ENCODE measurements around the gene PRSS1.
"Not testable (repeated sequence)": the region's sequence is repeated elsewhere in the genome, so short reads cannot be mapped to it uniquely, and the experiment has no call there.

Gene PRSS1

DNA sequence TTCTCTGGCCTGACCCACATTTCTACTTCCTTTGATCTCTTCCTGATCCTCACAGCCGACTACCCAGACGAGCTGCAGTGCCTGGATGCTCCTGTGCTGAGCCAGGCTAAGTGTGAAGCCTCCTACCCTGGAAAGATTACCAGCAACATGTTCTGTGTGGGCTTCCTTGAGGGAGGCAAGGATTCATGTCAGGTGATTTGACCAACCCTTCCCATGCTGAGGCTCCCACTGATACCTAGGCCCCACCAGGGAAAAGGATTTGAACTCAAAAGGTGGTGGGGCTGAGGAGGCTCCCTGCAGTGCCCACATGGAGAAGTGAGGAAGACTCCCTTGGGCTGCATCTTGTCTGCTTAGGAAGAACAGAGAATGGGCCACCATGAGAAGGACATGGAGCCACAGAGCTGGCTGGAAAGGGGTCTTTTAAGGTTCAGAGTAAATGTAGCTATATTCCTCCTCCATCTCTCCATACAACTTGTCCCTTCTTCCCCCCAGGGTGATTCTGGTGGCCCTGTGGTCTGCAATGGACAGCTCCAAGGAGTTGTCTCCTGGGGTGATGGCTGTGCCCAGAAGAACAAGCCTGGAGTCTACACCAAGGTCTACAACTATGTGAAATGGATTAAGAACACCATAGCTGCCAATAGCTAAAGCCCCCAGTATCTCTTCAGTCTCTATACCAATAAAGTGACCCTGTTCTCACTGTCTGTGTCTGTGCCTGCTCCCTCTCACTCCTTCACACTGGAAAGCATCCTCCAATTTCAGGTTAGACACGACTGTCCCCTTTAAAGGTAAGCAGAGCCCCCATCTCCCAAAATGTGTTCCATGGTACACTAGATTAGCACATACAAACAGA is 3.3 kb downstream of the PRSS1 start:
- Histone ChIP-seq H3K27me3 (replicated peaks; ENCODE audit: insufficient read depth, low read length) (no peaks in the 10 kb centered on the region), H3K4me3 (ENCODE audit: low read length) (no peak overlapping the region), H3K9me2 (replicated peaks; ENCODE audit: insufficient read depth, low read length) (no peaks in the 10 kb centered on the region), H3K79me2 (ENCODE audit: low read length) (no peaks in the 10 kb centered on the region), H3K4me1 (ENCODE audit: low read length) (no peaks in the 10 kb centered on the region), H3K4me2 (ENCODE audit: low read depth, low read length) (no peak overlapping the region), H4K20me1 (ENCODE audit: insufficient read depth, low read length) (no peaks in the 10 kb centered on the region), H3K9ac (ENCODE audit: low read length) (no peak overlapping the region), H3K36me3 (replicated peaks; ENCODE audit: insufficient read depth, low read length) (no peaks in the 10 kb centered on the region), H3K9me3 (replicated peaks; ENCODE audit: insufficient read depth, low read length) (no peaks in the 10 kb centered on the region), H2AFZ (ENCODE audit: low read length) (no peak overlapping the region), H3K27ac (ENCODE audit: low read length) (no peak overlapping the region), H3F3A (ENCODE audit: insufficient read depth, low read length) (no peaks in the 10 kb centered on the region)
- no peak for DNase-seq
- no peak for TF ChIP-seq EZH2phosphoT487 (IDR thresholded peaks at IDR 0.05; ENCODE audit: low read length)
- TF ChIP-seq, protein P1, sequence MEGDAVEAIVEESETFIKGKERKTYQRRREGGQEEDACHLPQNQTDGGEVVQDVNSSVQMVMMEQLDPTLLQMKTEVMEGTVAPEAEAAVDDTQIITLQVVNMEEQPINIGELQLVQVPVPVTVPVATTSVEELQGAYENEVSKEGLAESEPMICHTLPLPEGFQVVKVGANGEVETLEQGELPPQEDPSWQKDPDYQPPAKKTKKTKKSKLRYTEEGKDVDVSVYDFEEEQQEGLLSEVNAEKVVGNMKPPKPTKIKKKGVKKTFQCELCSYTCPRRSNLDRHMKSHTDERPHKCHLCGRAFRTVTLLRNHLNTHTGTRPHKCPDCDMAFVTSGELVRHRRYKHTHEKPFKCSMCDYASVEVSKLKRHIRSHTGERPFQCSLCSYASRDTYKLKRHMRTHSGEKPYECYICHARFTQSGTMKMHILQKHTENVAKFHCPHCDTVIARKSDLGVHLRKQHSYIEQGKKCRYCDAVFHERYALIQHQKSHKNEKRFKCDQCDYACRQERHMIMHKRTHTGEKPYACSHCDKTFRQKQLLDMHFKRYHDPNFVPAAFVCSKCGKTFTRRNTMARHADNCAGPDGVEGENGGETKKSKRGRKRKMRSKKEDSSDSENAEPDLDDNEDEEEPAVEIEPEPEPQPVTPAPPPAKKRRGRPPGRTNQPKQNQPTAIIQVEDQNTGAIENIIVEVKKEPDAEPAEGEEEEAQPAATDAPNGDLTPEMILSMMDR (IDR thresholded peaks at IDR 0.05; ENCODE audit: low read length), result no peak
- TF ChIP-seq EZH2 (optimal IDR thresholded peaks at IDR 0.05; ENCODE audit: low read depth, low read length), result no peak

DNA sequence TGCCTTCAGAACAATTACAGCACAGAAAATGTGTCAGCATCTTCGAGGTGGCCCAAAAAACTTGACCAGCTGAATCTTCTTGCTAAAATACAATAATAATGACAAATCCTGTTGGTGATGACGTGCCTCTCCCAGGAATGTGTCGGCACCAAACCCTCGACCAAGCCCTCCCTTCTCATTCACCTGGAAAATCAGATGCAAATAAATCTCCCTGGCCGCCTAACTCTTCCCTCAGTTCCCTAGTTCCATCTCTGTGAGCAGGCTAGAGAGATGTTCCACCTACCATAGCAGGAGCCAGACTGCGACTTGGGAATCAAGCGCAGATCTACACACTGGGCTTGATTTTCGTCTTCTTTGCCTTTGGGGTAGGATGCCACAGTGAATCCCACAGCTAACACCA is 4.1 kb downstream of the PRSS1 start:
- DNase-seq, result no peak
- no peaks in the 10 kb centered on the region for H3K9me2 ChIP-seq (replicated peaks; ENCODE audit: insufficient read depth, low read length)
- no peaks in the 10 kb centered on the region for H3K27me3 ChIP-seq (replicated peaks; ENCODE audit: insufficient read depth, low read length)
- H3F3A ChIP-seq (ENCODE audit: insufficient read depth, low read length), result no peaks in the 10 kb centered on the region
- TF ChIP-seq, protein P1 (IDR thresholded peaks at IDR 0.05; ENCODE audit: low read length), result no peak
- TF ChIP-seq EZH2phosphoT487 (IDR thresholded peaks at IDR 0.05; ENCODE audit: low read length), result no peak
- TF ChIP-seq EZH2 (optimal IDR thresholded peaks at IDR 0.05; ENCODE audit: low read depth, low read length), result no peak
- no peaks in the 10 kb centered on the region for H3K9me3 ChIP-seq (replicated peaks; ENCODE audit: insufficient read depth, low read length)
- H3K4me2 ChIP-seq (ENCODE audit: low read depth, low read length), result no peak overlapping the region
- H3K36me3 ChIP-seq (replicated peaks; ENCODE audit: insufficient read depth, low read length), result no peaks in the 10 kb centered on the region
- H3K4me1 ChIP-seq (ENCODE audit: low read length), result no peaks in the 10 kb centered on the region
- no peak overlapping the region for H3K4me3 ChIP-seq (ENCODE audit: low read length)
- H3K9ac ChIP-seq (ENCODE audit: low read length), result no peak overlapping the region
- H2AFZ ChIP-seq (ENCODE audit: low read length), result no peak overlapping the region
- no peak overlapping the region for H3K27ac ChIP-seq (ENCODE audit: low read length)
- H3K79me2 ChIP-seq (ENCODE audit: low read length), result no peaks in the 10 kb centered on the region
- H4K20me1 ChIP-seq (ENCODE audit: insufficient read depth, low read length), result no peaks in the 10 kb centered on the region

DNA sequence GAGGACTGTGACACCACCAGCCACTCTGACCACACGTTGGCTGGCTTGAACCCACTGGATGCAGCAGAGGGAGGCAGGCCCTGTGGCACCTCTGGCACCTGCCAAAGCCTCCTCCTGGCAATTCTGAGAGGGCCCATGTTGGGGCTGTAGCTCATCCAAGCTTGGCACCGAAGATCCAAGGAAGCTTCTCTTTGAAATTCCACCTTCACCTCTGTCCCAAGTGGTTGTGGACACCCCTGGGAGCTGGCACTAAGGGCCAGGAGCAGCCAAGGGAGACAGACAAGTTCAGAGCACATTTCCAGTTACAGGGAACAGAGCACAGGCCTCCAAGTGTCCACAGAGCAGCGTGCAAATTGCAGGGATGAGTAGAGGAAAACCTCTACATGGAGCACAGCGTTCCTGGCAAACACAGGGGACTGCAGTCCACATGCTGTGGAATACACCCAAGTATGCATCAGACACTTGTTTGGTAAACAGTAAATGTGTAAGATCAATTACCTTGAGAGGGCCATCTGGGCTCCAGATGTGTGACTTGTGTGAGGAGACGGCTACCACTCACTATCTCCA is 4.7 kb downstream of the PRSS1 start:
- not testable (repeated sequence) for DNase-seq; H3K4me3 ChIP-seq (ENCODE audit: low read length); H3K27me3 ChIP-seq (replicated peaks; ENCODE audit: insufficient read depth, low read length); H3K36me3 ChIP-seq (replicated peaks; ENCODE audit: insufficient read depth, low read length); H3F3A ChIP-seq (ENCODE audit: insufficient read depth, low read length); H3K4me2 ChIP-seq (ENCODE audit: low read depth, low read length); H4K20me1 ChIP-seq (ENCODE audit: insufficient read depth, low read length); H2AFZ ChIP-seq (ENCODE audit: low read length); H3K9ac ChIP-seq (ENCODE audit: low read length); H3K27ac ChIP-seq (ENCODE audit: low read length); H3K79me2 ChIP-seq (ENCODE audit: low read length); H3K9me2 ChIP-seq (replicated peaks; ENCODE audit: insufficient read depth, low read length); H3K4me1 ChIP-seq (ENCODE audit: low read length); H3K9me3 ChIP-seq (replicated peaks; ENCODE audit: insufficient read depth, low read length)
